Urinary bladder (tissue), 4 donors: ENCODE measurements around the gene ERP29. TPM values are rescaled to one million over a fixed set of nuclear protein-coding genes. Genes with fewer than 3 reads are reported as not detected.

Experiments
- DNase-seq: peaks from one replicate; pipeline ENCODE4 v3.0.0-alpha.2; 2015; ENCODE audit errors: extremely low spot score
- H3K27ac ChIP-seq: one replicate; pipeline ENCODE4 v1.5.1; 2013; ENCODE audit warnings: low read depth, mild to moderate bottlenecking, moderate library complexity
- H3K36me3 ChIP-seq: one replicate; pipeline ENCODE4 v1.6.1; 2013; ENCODE audit warnings: mild to moderate bottlenecking, moderate library complexity; ENCODE audit not compliant: insufficient read depth
- H3K4me1 ChIP-seq: one replicate; pipeline ENCODE4 v1.6.1; 2013; ENCODE audit warnings: mild to moderate bottlenecking, moderate library complexity; ENCODE audit not compliant: insufficient read depth
- H3K4me3 ChIP-seq: one replicate; pipeline ENCODE4 v1.5.1; 2013; ENCODE audit warnings: low read depth, low read length
- WGBS: extraction: QIAGEN DNeasy Blood & Tissue Kit; methylation state at CpG from one replicate; pipeline ENCODE4 v1.1.7; 2013; 5-methylcytosine and 5-hydroxymethylcytosine counted together
- polyA plus RNA-seq: library from polyadenylated mRNA; stranded (reverse); fragments of 200-250 nt; gene quantifications from one replicate; pipeline ENCODE4 v1.2.3, GENCODE V29; 2013
- total RNA-seq: library from RNA; depleted of rRNA; stranded (reverse); fragments of >200 nt; gene quantifications from one replicate; pipeline ENCODE4 v1.2.3, GENCODE V29; 2014
- donor health status: healthy with polysubstance abuse.
- donor health status: healthy.

Gene ERP29
- total RNA-seq (37.5 TPM), polyA plus RNA-seq (101 TPM)

DNA sequence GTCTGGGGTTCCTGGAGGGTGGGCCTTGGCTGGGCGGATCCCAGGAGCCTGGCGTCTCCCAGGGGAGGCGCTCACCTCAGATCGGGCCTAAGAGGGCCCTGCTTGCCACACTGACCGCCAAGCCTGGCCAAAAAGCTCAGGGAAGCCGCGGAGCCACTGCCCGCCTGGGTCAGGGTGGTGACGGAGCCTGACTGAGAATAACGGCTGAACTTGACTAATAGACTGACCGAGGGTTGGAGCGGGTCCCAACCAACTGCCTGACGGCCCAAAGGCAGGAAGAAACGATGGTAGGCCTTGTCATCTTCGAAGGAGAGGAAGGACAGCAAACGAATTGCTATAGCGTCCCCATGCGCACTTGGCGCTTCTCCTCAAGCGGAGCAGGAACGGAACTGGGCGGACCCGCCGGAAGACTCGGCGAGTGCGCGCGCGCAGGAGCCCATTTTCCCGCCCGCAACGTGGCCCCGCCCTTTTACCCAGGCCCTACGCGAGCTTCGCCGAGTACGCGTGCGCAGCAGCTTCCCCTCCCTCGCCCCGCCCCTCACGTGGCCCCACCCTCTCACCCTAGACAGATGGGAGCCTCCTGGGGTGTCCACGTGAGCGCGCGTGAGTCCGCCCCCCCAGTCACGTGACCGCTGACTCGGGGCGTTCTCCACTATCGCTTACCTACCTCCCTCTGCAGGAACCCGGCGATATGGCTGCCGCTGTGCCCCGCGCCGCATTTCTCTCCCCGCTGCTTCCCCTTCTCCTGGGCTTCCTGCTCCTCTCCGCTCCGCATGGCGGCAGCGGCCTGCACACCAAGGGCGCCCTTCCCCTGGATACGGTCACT is at the start of gene ERP29, which contains the start of gene TMEM116:
Gene ERP29 (plus strand): TSS at position 652 of the 826 bp plus-strand sequence. CDS start 40 bp downstream, at position 692.
Gene TMEM116 (minus strand): TSS at position 391 of the 826 bp plus-strand sequence. CDS start 7,895 bp downstream, outside the sequence.
- peak; percentile 97 for DNase-seq
- H3K27ac ChIP-seq = peak within 1 kb of the TSS; percentile 81
- H3K4me1 ChIP-seq = peaks cover 2% of the 10 kb centered on the region
- H3K36me3 ChIP-seq = no peaks in the 10 kb centered on the region
- peak within 1 kb of the TSS; percentile 62 for H3K4me3 ChIP-seq
- under 1% methylated on average over 67 of the region's 67 CpGs for WGBS

DNA sequence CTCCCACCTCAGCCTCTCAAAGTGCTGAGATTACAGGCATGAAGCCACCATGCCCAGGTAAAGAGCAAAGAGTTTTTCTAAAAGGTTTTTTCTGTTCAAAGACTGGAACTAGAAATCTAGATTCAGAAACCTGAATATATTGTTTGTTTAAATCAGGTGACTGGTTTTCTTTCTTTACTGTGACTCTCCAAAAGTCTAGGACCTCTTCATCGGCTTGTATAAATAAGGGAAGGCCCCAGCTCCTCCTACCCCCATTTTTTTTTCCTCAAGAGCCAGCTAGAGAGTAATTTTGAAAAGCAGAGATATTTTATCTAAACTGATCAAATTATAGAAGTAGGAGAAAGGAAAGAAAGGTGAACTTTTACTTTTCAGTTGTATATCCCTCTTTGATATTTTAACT is 48.3 kb upstream of the ERP29 start:
- WGBS = 83% methylated on average over 1 of the region's 1 CpG
- H3K4me3 ChIP-seq = no peak overlapping the region
- no peak for DNase-seq
- H3K27ac ChIP-seq = no peak overlapping the region
- no peaks in the 10 kb centered on the region for H3K4me1 ChIP-seq
- no peaks in the 10 kb centered on the region for H3K36me3 ChIP-seq

DNA sequence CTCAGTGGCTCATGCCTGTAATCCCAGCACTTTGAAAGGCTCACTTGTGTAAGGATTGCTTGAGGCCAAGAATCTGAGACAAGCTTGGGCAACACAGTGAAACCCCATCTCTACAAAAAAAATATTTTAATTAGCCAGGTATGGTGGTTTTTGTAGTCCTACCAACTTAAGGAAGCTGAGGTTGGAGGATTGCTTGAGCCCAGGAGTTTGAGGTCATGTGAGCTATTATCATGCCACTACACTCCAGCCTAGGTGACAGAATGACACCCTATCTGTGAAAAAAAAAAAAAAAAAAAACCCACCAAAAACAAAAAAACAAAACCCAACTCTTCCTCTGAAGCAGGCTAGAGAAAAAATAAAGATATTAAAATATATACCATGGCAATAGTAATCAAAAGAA is 41.4 kb upstream of the ERP29 start:
- Histone ChIP-seq H3K27ac (no peak overlapping the region), H3K4me3 (no peak overlapping the region), H3K4me1 (no peaks in the 10 kb centered on the region), H3K36me3 (no peaks in the 10 kb centered on the region)
- no peak for DNase-seq

DNA sequence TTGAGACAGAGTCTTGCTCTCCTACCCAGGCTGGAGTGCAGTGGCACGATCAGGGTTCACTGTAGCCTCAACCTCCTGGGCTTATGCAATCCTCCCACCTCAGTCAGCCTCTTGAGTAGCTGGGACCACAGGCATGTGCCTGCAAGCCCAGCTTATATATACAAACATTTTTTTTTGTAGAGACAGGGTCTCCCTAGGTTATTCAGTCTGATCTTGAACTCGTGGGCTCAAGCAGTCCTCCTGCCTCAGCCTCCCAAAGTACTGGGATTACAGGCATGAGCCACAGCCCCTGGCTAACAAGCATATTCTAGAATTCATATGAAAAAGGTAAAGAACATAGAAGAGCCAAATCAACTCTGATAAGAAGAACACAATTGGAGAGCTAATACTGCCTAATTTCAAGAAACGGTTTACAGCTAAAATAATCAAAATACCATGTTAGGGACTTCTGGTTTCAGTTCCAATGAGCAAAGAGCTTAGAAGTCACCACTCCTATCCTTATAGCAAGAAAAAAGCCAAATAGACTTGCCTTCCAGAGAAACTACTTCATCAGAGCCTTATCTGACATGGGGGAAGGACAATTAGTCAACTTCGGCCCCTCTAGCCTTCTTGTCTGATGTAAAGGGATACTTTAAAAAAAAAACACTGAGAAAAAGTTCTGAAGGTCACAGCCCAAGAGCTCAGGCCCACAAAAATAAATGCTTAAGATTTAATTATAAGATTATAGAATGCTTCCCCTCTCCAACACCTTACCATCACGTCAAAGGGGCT is 37.9 kb upstream of the ERP29 start:
- WGBS = 85% methylated on average over 5 of the region's 5 CpGs
- Histone ChIP-seq H3K36me3 (no peaks in the 10 kb centered on the region), H3K4me1 (no peaks in the 10 kb centered on the region), H3K27ac (no peak overlapping the region), H3K4me3 (no peak overlapping the region)
- no peak for DNase-seq

DNA sequence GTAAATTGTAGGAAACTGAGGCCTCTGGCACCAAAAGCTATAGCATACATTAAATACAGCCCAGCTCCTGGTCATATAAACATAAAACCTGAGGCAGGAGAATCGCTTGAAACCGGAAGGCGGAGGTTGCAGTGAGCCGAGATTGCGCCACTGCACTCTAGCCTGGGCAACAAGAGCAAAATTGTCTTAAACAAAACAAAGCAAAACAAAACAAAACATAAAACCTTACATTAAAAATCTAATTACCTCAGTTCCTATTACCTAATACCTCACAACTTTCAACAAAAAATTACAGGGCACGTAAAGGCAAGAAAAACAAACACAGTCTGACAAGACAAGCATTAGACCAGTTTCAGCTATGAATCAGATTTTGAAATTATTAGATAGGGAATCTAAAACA is 36.9 kb upstream of the ERP29 start:
- no peak overlapping the region for H3K27ac ChIP-seq
- H3K4me1 ChIP-seq = no peaks in the 10 kb centered on the region
- WGBS = 89% methylated on average over 6 of the region's 6 CpGs
- no peak overlapping the region for H3K4me3 ChIP-seq
- no peaks in the 10 kb centered on the region for H3K36me3 ChIP-seq
- no peak for DNase-seq

DNA sequence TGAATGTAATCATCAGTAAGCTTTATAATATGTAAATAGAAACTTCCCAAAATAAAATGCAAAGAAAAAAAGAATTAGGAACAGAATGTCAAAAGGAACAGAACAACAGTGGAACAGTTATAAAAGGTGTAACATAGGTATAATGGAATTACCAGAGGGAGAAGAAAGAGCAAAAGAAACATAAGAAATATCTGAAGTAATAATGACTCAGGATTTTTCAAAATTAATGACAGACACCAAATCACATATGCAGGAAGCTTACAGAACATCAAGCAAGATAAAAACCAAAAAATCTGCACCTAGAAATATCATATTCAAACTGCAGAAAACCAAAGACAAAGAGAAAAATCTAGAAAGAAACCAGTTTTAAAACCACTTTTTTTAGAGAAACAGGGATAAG is 36.4 kb upstream of the ERP29 start:
- Histone ChIP-seq H3K4me1 (no peaks in the 10 kb centered on the region), H3K36me3 (no peaks in the 10 kb centered on the region), H3K4me3 (no peak overlapping the region), H3K27ac (no peak overlapping the region)
- no peak for DNase-seq

DNA sequence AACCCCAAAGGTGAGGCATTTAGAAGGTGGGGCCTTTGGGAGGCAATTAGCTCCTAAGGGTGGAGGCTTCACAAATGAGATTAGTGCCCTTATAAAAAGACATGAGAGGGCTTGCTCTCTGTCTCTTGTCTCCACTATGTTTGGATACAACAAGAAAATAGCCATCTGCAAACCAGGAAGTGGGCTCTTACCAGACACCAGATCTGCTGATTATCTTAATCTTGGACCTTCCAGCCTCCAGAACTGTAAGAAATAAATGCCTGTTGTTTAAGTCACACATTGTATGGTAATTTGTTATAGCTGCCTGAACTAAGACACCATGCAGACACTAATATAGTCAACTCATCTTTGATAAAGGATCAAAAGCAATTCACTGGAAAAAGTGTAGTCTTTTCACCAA is 34.7 kb upstream of the ERP29 start:
- no peaks in the 10 kb centered on the region for H3K36me3 ChIP-seq
- DNase-seq = no peak
- no peaks in the 10 kb centered on the region for H3K4me1 ChIP-seq
- H3K4me3 ChIP-seq = no peak overlapping the region
- H3K27ac ChIP-seq = no peak overlapping the region

DNA sequence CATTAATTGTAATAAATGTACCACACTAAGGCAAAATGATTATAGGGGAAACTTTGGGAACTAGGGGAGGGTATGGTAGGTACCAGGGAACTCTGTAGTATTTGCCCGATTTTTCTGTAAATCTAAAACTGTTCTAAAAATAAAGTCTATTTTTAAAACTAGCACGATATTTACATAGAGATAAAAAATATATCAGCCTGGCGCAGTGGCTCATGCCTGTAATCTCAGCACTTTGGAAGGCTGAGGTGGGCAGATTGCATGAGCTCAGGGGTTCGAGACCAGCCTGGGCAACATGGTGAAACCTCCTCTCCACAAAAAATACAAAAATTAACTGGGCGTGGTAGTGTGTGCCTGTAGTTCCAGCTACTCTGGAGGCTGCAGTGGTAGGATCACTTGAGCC is 32.6 kb upstream of the ERP29 start:
- DNase-seq = no peak
- Histone ChIP-seq H3K27ac (no peak overlapping the region), H3K4me1 (no peaks in the 10 kb centered on the region), H3K4me3 (no peak overlapping the region), H3K36me3 (no peaks in the 10 kb centered on the region)
- WGBS = 85% methylated on average over 5 of the region's 5 CpGs

DNA sequence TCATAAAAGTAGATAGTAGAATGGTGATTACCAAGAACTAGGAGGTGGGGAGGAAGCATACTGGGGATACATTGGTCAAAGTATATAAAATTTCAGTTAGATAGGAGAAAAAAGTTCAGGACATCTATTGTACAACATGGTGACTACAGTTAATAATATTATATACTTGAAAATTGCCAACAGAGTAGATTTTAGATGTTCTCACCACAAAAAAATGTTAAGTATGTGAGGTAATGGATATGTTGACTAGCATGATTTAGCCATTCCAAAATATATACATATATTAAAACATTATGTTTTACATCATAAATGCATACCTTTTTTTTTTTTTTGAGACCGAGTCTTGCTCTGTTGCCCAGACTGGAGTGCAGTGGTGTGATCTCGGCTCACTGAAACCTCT is 31.2 kb upstream of the ERP29 start:
- DNase-seq = no peak
- Histone ChIP-seq H3K36me3 (no peaks in the 10 kb centered on the region), H3K4me3 (no peak overlapping the region), H3K27ac (no peak overlapping the region), H3K4me1 (no peaks in the 10 kb centered on the region)
- WGBS = 99% methylated on average over 2 of the region's 2 CpGs

DNA sequence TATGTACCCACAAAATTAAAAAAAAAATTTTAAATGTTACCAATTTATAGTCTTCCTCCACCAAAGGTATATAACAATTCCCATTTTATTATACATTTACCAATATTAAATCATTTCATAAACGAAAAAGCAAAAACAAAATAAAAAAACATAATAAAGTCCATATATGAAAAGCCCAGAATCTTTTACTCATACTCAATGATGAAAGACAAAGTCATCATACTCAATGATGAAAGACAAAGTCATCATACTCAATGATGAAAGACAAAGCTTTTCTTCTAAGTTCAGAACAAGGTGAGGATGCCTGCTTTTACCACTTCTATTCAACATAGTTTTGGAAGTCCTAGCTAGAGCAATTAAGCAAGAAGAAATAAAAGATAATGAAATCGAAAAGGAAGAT is 28.4 kb upstream of the ERP29 start:
- Histone ChIP-seq H3K4me1 (no peaks in the 10 kb centered on the region), H3K4me3 (no peak overlapping the region), H3K36me3 (no peaks in the 10 kb centered on the region), H3K27ac (no peak overlapping the region)
- no peak for DNase-seq
- 83% methylated on average over 2 of the region's 2 CpGs for WGBS

DNA sequence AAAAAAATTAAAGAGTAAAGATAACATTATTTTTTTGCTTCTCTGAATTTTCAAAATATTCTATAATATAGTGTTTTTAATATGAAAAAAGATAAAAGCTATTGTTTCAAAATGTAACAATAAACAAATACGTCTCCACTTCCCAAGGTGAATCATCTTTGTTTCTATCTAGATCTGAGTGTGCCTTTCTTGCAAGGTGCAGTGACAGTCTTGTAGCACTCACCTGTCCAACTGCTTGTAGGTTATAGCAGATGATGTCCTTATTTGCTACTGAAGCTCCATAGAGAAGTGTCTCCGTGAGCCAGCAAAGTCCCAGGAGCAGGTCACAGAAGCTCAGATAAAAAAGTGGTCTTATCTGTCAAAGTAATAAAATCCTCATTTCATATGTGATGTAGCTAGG is 21.7 kb upstream of the ERP29 start:
- no peaks in the 10 kb centered on the region for H3K36me3 ChIP-seq
- 92% methylated on average over 2 of the region's 2 CpGs for WGBS
- no peak overlapping the region for H3K27ac ChIP-seq
- peaks cover 1% of the 10 kb centered on the region for H3K4me1 ChIP-seq
- no peak for DNase-seq
- H3K4me3 ChIP-seq = no peak overlapping the region

DNA sequence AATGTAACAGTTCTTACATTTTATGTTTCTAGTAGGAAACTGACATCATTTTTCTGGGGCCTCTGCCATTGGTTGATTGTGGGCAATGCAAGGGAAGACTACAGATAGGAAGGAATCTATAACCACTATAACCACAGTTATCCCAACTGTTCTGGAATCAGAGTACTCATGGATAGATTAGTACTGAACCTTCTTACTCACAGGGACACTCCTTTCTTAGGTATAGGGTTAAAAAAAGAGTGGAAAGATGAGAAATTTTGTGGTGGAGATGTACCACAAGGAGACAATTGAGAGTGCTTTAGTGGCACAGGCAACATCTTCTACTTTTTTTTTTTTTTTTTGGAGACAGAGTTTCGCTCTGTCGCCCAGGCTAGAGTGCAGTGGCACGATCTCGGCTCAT is 21.3 kb upstream of the ERP29 start:
- Histone ChIP-seq H3K27ac (no peak overlapping the region), H3K4me1 (peaks cover 1% of the 10 kb centered on the region), H3K36me3 (no peaks in the 10 kb centered on the region), H3K4me3 (no peak overlapping the region)
- DNase-seq = no peak
- WGBS = 90% methylated on average over 4 of the region's 4 CpGs

DNA sequence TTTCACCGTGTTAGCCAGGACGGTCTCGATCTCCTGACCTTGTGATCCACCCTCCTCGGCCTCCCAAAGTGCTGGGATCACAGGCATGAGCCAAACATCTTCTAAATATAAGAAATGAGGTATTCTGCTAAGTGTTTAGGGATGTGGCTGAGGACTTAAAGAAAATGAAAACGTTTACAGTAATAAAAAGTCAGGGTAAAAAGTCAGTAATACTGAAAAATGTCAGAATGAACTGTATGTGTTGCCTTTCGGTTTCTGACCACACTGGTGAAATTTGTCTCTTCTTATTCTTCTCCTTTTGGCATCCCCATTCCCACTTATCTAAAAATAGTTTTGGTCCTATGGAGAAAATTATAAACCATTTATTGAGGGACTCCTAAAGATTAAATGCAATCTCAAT is 20.8 kb upstream of the ERP29 start:
- H3K36me3 ChIP-seq = no peaks in the 10 kb centered on the region
- WGBS = 61% methylated on average over 6 of the region's 6 CpGs
- H3K4me1 ChIP-seq = peaks cover 1% of the 10 kb centered on the region
- H3K27ac ChIP-seq = no peak overlapping the region
- H3K4me3 ChIP-seq = no peak overlapping the region
- DNase-seq = no peak
